Amniotic epithelial cell (primary cell): ENCODE data around the gene ANO9.
"Not testable (repeated sequence)": the region's sequence is repeated elsewhere in the genome, so short reads cannot be mapped to it uniquely, and the experiment has no call there.

Source experiments
- DNase-seq: peaks from one replicate; pipeline ENCODE4 v3.0.0-alpha.2; 2010; ENCODE audit warnings: low read depth

The ANO9 gene

DNA sequence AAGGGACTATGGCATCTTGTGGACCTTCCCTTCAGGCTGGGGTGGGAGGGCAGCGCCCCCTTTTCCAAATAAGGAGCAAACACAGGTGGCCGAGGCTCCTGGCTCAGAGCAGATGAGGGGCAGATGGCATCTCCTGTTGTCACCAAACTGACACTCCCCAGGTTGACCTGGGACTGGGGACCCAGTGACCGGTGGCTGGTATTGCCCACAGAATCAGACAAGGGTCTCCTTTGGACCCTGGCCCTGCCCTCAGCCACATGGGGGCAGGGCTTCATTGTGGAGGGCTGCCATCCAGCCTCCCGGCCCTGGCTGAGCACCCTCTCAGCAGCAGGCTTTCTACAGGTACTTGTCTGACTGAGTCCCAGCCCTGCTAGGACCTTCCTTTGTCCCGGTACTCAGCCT, 26.2 kb downstream of the ANO9 start:
- no peak for DNase-seq

- no peak for DNase-seq
These were observed 27.4 kb downstream of the ANO9 start for GRCh38 chr11:414318-414857.

DNA sequence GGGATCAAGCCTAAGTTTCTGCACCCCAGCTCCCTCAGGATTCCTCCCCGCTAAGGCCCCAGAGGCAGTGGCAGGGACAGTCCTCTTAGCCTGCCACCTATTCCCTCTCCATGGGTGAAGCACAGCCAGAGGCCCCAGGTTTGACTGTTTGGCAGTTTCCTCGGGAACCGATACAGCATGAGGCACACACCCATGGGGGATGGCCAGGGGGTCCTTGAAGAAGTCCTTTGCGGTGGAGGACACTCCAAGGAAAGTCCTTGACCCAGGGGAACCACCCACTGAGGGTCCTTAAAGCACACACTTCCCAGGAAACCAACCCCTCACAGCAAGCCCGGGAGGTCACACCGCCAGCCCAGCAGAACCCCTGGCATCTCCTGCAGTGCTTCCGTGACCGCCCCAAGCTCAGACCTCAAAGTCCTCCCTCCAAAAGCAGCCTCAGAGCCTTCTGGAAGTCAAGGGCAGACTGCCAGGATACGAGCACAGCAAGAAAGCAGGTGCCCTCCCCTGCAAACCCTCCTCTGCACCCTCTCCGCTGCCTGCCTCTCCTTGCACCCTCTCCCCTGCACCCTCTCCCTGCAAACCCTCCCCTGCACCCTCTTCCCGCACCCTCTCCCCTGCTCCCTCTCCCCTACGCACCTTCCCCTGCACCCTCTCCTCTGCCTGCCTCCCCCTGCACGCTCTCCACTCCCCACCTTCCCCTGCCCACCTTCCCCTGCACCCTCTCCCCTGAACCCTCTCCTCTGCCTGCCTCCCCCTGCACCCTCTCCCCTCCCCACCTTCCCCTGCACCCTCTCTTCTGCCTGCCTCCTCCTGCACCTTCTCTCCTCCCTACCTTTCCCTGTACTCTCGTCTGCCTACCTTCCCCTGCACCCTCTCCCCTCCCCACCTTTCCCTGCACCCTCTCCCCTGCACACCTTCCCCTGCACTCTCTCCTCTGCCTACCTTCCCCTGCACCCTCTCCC, 28.4 kb downstream of the ANO9 start:
- DNase-seq: no peak

DNA sequence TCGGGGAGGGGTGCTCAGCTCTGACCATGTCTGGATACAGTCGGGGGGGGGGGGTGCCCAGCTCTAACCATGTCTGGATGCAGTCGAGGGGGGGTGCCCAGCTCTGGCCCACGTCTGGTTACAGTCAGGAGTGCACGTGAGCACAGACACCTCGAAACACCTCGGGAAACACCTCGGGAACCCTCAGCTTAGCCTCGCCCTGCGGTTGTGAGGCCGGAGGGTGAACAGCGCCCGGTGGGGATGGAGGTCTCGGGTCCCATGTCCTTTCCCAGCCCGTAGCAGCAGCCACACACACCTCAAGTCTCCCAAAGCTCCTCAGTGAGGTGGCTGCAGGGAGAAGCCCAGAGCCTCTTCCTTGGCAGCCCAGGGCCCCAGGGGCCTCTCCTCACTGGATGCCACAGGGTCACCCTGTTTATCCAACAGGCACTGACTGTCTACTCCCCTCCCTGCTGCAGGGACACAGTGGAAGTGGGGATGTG, 29.1 kb downstream of the ANO9 start:
- DNase-seq: no peak

DNA sequence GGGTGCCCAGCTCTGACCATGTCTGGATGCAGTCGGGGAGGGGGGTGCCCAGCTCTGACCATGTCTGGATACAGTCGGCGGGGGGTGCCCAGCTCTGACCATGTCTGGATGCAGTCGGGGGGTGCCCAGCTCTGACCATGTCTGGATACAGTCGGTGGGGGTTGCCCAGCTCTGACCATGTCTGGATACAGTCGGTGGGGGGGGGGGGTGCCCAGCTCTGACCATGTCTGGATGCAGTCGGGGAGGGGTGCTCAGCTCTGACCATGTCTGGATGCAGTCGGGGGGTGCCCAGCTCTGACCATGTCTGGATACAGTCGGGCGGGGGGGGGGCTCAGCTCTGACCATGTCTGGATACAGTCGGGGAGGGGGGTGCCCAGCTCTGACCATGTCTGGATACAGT, 30.3 kb downstream of the ANO9 start:
- DNase-seq: not testable (repeated sequence)

DNA sequence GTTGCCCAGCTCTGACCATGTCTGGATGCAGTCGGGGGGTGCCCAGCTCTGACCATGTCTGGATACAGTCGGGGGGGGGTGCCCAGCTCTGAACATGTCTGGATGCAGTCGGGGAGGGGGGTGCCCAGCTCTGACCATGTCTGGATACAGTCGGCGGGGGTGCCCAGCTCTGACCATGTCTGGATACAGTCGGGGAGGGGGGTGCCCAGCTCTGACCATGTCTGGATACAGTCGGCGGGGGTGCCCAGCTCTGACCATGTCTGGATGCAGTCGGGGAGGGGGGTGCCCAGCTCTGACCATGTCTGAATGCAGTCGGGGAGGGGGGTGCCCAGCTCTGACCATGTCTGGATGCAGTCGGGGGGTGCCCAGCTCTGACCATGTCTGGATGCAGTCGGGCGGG, 31.1 kb downstream of the ANO9 start:
- not testable (repeated sequence) for DNase-seq

DNA sequence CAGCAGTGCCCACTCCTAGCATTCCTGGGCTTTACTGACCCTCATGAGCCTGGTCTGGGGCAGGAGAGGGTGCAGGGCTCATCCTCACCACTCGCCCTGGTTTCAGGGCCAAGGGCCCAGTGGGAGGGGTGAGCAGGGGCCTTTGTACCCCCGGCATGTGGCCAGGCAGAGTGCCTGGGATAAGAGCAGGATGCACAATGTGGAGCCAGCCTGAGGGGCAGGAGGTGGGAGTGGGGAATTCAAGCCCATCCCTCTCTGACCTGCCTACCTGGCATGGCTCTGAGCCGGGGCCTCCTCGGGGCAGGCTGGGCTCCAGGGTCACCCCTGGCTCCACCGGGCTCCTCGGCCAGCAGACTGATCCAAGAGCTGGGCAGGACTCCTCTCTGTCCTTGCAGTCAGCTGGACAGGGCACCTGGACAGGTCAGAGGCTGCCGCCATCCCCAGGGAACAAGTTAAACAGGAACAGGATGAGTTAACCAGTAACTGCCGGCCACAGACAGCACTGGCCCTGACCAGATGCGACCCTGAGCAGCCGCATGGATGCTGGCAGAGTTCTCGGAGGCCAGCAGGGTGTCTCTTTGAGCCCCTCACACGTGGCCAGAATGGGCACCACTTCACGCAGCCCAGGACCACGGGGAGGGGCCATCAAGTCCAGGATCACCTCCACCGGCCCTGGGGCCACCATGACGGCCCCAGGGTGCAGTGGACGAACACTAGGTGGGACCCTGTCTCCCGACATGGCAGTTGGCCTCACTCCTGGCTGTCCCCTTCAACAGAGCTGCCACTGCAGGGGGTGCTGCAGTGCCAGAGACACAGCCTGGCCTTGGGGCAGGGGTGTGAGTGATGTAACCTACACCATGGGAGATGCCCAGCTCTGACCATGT, 32.0 kb downstream of the ANO9 start:
- DNase-seq: no peak

DNA sequence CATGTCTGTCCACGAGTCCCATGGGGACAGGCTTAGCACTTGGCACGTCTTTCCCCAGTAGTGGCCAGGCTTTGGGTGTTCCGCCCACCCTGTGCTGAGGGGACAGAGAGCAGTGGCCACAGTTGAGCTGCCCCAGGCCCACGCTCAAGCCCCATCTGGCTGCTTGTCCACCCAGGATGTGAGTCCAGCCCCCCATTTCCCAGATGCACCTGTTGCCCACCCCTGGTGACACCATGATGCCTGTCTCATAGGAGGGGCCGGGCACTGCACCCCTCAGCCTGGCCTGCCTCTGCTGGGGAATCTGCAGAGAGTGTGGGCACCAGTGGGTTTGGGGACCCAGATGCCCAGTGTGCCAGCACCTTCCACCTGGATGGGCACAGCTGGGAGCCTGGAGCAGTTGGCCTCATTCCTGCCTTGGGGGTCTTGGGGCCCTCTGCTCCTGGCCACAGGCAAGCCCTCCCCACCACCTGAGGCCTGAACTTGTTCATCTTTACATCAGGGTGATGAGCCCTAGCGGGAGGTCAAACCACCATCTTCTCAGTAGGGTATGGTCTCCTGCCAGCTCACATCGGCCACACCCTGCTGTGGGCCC, 32.7 kb downstream of the ANO9 start:
- no peak for DNase-seq

GRCh38 chr11:408154-409007, 33.4 kb downstream of the ANO9 start:
- DNase-seq: no peak

DNA sequence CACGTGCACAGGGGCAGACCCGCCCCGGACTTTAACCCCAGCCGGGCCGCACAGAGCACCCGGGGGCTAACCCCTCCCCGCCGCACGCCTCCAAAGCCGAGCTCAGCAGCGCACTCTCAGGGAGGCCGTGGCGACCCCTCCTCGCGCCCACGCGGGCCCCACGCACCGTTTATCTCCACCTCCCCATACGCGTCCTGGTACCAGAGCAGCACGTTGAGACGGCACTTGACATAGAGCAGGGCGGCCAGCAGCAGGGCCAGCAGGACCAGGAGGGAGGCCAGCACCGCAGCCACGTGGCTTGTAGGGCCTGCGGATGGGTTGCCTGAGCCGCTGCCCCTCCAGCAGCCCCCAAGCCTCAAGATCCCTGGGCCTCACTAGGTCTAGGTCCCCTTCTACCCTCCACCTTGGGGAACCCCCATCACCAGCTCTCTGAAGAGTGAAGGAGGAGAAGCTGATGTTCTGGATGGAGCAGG, 34.1 kb downstream of the ANO9 start:
- no peak for DNase-seq

DNA sequence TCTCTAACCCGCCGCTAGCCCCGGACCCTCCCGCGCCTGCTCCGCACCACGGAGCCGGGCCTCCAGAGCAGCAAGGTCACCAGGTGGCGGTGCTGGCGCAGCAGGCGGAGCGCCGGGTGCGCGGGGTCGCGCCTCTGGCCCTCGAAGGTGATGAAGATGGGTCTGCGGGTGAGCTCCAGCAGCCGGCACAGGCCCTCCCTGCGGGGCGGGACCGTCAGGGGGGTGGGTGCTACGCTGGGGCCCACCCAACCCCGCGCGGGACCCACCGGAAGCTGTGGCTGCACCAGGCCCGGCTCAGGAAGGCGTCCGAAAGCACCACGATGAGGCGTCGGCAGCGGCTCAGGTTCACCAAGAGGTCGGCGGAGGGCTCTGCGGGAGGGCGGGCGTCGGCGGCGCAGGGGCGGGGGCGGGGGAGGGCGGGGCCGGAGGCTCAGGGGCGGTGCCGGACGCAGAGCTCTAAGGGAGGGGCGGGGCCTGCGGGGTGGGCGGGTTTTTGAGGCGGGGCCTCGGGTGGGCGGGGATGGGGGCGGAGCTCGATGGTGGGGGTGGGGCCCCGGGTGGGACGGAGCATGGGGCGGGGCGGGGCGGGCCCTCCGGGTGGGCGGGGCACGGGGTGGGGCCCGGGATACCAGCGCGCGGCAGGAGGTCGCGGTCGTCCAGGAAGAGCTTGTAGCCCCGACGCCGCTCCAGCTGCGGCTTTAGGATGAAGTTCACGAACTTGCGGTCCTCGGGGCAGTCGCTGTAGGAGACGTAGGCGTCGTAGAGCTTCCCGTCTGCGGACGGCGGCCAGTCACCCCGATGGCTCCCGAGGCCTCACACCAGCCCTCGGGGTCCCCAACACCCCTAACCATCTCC, 34.8 kb downstream of the ANO9 start:
- DNase-seq: peak; percentile 74

DNA sequence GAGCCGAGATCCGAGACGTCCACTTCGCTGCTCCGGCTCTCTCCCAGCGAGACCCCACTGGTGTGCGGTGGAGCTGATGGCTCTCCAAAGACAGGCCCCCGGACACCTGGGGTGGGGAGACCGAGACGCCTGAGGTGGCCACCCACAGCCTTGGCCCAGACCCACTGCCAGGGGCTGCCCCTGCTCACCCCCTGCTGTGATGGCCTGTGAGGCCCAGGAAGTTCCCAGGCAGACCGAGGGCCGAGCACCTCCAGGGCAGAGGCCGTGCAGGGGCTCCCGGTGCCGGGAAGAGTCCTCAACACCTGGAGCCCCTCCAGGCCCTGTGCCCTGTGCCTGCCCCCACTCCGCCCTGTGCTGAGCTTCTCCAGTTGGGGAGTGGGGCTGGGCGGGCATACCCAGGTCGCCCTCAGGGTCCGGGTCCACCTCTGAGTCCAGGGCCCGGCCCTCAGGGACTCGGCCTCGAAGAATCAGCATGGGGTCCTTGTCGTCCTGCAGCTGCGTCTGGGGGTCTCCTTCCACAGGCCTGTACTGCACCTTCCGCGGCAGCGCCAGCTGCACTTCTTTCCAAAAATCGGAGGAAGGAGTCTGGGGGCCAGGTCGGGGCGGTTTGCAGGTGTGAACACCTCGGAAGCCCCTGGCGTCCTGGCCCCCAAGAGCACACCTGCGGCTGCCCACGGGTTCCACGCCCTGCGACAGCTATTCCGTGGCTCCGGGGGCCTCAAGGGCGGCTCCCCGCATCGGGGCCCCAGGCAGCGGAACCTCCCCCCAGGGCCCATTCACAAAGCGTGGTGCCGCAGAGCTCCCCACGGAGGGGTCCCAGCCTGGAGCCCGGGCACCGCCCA, 35.6 kb downstream of the ANO9 start:
- no peak for DNase-seq

GRCh38 chr11:405323-405953, 36.4 kb downstream of the ANO9 start:
- DNase-seq: no peak

- no peak for DNase-seq
These were observed 37.1 kb downstream of the ANO9 start for GRCh38 chr11:404551-405264.

DNA sequence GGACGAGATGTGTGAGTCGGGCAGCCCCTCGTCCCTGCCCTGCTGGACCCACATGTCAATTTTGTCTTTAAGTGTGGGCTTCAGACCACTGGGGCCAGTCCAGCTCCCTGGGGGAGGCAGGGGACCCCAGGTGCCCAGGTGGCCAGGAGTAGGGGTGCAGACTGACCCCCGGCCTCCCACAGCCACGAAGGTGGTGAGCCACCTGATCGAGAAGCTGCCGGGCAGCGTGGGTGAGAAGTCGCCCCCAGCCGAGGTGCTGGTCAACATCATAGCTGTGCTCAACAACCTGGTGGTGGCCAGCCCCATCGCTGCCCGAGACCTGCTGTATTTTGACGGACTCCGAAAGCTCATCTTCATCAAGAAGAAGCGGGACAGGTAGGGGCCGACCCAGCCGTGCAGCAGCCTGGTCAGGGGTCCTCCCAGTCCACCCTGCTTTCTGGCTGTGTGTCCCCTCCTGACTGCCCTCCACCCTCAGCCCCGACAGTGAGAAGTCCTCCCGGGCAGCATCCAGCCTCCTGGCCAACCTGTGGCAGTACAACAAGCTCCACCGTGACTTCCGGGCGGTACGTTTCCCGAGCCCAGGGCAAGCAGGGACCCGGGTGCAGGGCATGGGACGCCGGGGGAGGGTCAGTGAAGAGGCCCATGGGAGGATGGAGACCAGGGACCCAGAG, 37.9 kb downstream of the ANO9 start:
- DNase-seq: no peak

DNA sequence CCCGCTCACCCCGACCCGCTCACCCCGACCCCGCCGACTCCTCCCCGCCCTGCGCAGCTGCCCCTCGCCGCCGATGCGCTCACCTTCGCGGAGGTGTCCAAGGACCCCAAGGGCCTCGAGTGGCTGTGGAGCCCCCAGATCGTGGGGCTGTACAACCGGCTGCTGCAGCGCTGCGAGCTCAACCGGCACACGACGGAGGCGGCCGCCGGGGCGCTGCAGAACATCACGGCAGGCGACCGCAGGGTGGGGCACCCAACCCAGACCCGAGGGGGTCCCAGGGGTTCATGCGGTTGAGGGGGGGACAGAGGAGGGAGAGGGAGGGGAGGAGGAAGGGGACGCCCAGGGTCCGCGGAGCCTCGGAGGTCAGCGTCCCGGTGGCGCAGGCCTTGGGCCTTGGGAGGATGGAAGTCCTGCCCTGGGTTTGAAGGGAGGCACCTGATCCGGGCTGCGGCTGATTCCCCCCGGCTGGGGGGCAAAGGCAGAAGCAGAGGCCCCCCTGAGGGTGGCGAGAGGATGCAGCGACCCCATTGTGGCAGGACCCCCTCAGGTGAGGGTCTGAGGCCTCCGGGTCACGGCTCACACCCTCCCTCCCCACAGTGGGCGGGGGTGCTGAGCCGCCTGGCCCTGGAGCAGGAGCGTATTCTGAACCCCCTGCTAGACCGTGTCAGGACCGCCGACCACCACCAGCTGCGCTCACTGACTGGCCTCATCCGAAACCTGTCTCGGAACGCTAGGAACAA, 38.6 kb downstream of the ANO9 start:
- no peak for DNase-seq

GRCh38 chr11:401196-401595, 40.6 kb downstream of the ANO9 start:
- DNase-seq: not testable (repeated sequence)
